Left lobe of liver (tissue), 2 donors: Measurements from ENCODE around the gene CANT1. TPM values are rescaled to one million over a fixed set of nuclear protein-coding genes. Genes with fewer than 3 reads are reported as not detected.

Source experiments
- ATAC-seq: fragments of 200-7000 bp; cut with Tn5 transposase; one replicate; pipeline ENCODE4 v1.9.1; 2020; ENCODE audit warnings: mild to moderate bottlenecking, moderate library complexity
- DNase-seq: peaks from one replicate; pipeline ENCODE4 v3.0.0-alpha.2; 2020; ENCODE audit warnings: low spot score
- total RNA-seq: library from RNA; stranded (reverse); gene quantifications from one replicate; pipeline ENCODE4 v1.2.1, GENCODE V29; 2021
- donor health status: DM: no; HTN: no; CAD: no; lungs with moderate emphysema.
- donor health status: DM: no; HTN: yes; CAD: no.

CANT1 gene
- total RNA-seq, 1 donor from 2014 or later = 20.4 TPM

DNA sequence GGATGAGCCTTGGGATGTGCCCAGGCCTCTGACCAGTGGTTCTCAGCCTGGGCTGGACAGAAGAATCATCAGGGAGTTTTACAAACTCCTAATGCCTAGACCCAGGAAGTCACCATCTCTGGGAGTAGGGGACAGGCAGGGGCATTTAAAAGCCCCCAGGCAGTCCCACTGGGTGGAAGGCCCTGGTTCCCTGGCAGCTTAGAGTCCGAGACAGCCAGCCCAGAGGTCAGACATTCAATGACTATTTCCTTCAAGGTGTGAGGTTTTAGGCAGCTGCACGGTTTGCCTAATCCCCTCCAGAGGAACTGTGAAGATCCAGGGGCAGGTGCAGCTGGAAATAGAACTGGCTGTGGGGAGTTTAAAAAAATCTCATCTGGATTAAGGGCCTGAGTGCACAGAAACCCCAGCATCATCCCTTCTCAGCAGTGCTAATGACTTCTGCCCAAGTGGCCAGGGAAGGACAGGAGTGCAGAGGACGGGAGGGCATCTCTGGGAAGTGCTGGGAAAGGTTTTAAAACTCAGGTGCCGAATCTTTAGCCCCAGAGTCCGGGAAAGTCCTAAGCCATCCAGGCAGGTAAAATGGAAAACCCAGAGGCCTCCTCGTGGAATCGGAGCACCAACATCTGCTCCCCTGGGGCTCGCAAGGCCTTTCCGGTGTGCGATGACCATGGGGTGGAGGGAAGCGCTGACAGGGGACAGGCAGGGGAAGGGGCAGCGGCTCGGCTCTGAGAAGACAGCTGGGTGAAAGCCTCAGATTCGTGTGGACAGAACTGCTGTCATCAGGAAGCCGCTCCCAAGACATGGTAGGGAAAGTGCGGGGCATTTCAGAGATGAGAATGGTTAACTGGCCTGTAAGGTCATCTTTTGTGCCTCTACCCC, 28.3 kb downstream of the CANT1 start:
- ATAC-seq (no peak), DNase-seq (no peak)

DNA sequence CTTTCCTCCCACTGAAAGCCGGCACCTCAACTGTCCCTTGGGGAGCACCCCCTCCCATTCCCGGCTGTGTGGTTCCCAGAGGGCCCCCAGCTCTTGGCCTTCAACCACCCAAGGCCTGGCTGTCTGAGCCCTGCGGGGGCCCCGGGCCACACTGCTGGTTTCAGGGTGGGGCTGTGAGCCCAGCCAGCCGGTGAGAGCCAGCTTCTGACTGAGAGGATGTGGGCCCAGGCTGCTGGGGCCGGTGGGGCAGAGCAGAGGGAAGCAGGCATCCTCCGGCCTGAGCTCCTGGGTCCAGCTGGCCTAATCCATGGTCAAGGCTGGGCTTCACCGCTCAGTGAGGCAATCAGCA, 29.0 kb downstream of the CANT1 start:
- ATAC-seq (no peak), DNase-seq (no peak)

DNA sequence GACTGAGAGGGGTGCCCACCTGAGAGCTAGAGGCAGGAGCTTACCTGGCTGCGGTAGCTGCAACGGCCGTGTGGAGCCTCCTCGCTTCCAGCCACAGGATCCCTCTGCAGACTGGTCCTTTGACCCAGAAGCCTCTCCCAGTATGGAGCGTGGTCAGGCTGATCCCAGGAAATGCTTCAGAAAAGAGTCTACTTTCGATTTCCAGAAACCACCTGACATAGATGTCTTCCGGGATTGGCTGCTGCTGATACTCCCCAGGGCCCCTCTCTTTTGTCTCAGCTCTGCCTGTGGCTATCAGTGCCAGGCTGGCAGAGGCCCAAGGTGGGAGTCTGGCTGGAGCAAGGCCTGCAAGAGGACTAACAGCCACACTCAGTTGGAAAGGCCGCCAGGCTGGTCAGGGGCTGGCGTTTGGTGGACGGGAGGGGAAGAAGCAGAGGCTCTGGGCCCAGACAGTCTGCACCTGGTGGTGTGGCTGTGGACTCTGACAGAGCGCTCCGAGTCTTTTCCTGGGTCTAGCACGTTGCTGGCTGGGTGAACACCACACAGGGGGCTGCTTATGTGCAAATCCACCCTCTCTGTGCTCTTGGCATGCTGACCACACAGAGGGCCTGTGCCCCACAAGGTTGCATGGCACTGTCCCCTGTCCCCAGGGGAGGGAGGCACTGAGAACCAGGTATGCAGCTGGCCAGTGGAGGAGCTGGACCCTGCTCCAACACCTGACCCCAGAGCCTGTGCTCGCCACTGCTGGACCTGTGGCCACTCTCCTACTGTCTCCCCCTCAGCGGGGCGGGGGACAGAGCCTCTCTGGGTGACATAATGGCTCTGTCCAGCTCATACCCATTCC, 29.6 kb downstream of the CANT1 start, which contains the start of gene LGALS3BP:
LGALS3BP (minus strand) TSS at position 144 of the 844 bp plus-strand sequence. CDS start 2,732 bp downstream, outside the sequence.
- DNase-seq (peak; percentile 68), ATAC-seq (peak; percentile 77)

DNA sequence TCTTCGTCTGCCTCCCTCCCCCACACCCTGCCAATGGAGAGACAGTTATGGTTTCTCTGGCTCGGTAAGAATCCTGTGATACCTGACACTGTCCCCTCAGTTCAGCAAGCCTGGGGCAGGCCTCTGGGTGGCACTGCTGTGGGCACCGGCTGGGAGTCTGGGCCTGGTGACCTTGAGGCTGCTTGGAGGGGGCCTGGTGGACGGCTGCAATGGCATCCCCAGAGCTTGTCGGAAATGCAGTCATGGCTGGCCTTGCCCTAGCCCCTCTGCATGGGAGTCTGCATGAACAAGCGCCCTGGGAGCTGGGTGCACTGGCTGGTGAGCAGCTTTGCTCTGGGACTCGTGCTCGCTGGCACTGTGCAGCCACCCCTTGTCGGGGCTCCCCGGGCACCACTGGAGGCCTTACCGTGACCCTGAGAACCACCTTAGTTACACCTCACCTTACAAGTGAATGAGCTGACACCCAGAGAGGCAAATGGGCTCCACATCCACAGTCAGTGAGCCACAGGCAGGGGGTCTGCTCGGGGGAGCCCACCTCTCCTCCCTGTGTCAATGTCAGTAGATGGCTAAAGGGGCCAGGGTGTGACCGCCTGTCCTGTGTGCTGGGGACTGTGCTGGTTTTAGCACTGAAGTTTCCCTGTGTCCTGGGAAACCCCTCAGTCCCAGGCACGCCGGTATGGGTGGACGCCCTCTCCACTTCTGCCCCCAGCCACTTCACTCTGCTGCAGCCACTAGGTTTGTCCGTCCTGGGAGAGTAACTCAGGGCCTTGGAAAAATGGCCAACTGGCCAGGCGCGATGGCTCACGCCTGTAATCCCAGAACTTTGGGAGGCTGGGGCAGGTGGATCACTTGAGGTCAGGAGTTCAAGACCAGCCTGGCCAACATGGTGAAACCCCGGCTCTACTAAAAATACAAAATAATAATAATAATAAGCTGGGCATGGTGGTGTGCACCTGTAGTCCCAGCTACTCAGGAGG, 31.3 kb downstream of the CANT1 start:
- DNase-seq (no peak), ATAC-seq (no peak)

DNA sequence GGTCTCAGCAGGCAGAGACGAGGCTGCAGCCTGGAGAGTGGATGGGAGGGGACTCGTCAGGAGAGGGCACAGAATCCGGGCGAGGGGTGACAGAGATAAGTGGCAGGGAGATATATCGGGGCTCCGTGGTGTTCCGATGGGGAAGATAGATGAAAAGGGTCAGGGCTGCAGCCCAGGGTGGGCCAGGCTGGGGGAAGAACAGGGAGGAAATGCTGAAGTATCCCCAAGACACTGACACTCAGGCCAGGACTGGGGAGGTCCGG, 32.0 kb downstream of the CANT1 start:
- DNase-seq (no peak), ATAC-seq (no peak)

DNA sequence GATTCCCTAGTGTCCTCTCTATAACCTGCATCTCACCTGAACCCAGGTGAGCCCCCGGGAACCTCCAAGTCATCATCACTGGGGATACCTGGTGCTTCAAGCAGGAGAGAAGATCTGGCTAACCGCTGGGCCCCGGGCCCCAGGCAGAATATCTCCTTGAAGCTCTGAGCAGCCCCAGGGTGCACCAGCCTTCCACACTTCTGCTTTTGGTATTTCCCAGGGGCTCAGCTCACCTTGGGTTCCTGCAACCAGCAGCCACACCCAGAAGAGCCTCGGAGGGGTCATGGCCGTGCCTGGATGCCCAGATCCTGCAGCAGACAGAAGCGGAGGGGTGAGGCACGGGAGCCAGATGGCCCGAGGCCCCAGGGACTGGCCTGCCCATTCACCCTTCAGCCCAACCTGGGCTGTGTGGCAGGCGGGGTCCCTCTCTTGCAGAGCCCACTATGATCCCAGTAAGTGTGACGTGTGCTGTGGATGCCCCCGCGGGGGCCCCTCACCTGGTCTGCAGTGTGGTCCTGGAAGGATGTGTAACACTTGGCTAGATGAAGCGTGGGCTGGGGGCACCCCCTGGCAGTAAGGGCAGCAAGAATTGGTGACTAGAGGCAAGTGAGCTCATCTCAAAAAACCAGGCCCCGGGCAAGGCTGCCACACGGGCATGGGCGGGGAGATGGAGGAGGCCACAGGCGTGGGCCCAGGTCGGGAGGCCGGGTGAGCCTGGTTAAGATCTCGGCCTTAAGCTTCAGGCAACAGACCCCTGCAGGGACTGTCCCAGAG, 32.5 kb downstream of the CANT1 start:
- ATAC-seq = no peak
- no peak for DNase-seq

DNA sequence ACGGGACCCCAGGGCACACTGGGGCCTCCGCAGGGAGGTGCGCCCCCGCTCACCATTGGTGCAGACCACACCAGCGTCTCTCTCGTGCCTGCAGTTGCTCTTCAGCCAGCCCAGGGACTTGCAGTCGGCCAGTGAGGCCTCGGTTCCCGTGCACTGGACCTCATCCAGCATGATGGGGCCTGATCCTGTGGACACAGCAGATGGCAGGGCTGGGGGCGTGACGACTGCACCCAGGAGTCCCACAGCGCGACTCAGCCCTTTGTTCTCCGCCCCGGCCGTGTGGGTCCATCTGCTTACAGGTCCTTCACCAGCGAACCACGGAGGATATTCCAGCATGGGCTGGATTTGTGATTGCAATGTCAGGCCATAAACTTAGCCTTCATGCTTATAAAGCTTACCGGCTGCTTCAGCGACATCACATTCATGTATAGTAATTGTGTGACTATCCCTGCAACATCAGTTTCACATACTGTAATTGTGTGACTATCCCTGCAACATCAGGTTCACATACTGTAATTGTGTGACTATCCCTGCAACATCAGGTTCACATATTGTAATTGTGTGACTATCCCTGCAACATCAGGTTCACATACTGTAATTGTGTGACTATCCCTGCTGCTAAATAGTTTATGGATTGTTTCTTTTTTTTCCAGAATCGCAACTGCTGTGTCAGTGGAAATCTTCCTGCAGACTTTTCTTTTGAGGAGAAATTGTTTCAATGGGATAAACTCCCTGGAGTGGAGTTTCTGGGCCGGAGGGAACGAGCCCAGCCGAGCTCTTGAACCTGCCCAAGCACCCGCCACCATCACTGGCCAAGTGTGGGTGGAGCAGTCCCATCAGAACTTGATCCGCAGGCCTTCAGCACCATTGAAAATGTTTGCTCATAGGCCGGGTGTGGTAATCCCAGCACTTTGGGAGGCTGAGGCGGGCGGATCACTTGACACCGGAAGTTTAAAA, 34.7 kb downstream of the CANT1 start:
- ATAC-seq (peak; percentile 78), DNase-seq (peak; percentile 75)

DNA sequence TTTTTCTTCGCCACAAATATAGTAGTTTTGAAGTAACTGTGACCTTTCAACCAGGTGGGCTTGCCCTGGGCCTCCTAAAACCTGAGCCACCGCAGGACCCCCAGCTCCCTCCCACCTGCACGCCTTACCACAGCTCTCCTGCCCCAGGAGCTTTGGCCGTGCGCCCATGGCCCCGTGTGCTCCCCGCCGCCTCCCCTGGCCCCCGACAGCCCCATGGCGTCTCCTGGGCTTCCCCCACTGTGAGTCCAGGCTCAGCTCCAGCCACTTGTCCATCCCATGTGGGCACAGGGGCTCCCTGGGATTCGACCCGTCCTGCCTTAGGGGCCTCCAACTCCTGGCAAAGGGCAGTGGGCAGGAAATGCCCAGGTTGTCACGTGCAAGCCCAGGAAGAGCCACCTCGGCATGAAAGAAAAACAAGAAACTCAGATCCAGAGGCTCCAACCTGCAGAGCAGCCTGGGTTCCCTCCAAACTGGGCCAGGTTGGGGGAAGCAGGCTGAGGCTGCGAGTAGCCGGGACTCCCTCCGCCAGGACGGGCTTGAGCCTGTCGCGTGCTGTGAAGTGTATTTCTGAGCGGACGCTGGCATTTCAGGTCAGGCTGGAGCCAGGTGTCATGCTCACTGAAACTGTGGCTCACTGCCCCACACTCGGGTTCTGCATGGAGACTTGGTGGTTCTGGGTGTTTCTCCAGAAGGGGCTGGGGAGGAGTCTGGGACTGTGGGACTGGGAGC, 35.6 kb downstream of the CANT1 start:
- DNase-seq (no peak), ATAC-seq (no peak)

DNA sequence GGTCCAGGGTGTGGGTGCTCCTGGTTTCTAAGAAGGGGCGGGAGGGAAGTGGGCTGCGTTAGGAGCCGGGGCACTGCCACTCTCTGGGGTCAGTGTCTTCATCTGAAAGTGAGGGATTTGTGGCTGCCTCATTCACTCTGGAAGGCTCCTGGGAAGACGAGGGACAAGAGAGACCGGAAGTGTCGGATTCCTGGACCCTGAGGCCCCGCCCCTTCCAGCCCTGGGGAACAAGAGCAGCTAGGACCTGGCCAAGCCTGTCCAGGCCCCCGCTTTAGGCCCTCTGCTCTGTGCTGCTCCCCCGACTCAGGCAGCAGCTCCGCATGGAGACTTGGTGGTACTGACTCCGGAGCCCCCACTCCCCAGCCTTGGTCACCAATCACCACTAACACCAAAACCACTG, 36.4 kb downstream of the CANT1 start:
- DNase-seq (no peak), ATAC-seq (no peak)

DNA sequence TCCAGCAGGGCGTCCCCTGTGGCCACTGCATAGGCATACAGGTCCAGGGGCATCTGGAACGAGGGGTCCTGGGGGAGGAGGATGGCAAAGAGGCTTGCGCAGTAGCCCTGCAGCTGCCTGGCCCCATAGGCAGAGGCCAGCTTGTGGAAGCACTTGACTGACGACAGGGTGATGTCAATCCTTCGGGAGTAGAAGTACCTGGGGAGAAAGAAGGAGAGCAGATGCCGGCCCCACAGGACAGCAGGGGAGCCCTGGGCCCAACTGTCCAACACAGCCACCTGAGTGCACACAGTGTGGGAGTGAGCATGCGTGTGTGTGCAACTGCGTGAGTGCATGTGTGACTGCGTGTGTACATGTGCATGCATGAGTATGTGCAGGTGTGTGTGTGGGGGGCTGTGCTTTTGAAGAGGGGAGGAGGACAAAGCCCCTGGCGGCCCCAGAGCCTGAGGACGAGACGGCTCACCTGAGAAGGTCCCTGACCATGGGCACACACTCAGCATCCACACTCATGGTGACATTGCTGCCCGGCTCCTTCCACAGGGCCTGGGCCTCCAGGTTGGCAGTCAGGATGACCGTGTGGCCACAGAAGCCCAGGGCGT, 37.0 kb downstream of the CANT1 start:
- ATAC-seq (no peak), DNase-seq (no peak)

DNA sequence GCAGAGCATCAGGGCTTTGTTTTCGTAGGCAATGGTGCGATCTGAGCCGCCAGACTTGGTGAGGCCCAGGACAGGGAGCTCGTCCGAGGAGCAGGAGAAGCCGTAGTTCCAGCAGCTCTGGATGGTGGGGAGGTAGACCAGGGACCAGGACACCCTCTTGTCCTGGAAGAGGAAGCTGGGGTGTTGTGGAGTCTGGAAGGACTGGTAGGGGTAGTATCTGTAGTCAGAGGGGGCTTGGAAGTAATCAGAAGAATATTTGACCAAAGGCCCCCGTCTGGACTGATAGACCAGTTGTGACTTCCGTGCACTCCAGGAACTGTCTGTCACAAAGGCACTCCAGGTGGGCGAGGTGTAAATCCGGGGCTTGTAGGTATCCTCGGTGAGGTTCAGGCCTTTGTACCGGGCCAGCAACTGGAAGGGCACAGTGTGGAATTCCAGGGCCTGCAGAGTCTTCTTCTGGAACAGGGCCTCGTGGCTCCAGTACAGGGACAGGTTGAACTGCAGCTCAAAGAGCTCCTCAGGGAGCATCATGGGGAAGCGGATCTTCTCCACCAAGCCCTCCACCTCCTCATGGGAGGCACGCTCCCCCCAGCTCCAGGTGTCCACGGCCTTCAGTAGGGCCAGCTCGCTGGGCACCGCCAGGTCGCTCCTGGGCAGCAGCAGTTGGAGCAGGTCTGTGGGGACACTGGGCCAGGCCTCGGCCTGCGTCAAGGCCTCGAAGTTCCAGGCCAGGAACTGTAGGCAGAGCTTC, 37.6 kb downstream of the CANT1 start:
- no peak for DNase-seq
- no peak for ATAC-seq

DNA sequence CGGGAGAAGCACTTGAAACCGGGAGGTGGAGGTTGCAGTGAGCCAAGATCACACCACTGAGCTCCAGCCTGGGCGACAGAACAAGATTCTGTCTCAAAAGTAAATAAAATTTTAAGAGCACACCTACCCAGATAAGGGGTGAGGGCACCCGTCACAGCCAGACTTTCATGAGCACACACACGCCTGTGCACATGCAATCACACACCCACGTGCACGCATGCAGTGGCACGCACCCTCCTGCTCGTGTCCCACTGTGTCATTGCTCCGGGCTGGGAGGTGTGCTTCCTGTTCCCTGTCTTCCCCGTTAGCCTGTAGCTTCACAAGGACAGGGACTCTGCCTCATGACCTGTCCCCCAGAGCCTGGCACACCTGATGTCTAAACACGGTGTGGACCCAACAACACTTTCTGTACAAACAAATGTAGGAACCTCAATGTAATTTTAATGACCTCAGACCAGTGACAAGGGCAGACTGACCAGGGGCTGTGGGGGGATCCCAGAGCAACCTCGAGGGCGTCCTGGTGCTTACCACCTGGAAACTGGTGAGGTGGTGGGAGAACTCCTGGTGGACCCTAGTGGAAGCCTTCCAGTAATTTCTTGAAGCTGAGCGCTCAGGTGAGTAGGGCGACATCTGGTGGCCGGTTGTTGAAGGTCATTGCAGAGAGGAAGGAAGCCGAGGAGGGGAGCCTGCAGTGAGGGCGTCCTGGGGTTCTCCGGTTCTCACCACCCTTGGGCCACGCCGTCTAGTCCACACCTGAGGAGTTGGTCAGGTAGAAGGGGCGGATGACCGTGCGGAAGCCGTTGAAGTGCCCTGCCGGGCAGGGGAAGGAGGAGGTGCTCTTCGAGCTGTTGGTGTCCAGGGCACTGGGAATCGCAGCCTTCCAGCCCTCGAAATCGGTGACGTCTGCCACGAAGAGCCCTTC, 38.5 kb downstream of the CANT1 start:
- DNase-seq (peak; percentile 74), ATAC-seq (peak; percentile 70)

DNA sequence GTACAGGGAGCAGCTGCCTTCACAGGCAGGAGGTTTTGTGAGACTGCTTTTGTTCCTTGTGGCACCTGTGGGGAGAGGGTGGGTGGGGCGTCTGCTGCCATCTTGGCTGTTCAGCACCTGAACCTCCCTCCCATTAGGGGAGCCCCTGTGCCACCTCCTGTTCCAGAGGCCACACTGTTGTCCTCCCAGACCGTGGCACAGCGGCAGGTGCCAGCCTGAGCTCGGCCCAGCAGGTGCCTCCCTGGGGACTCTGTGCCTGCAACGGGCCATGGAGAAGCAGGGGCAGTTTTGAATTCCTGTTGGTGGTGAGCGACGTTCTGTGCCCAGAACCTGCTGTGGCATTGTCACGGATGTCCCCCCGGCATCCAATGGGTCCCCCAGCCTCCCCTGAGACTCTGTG, 39.7 kb downstream of the CANT1 start:
- no peak for DNase-seq
- ATAC-seq = no peak

DNA sequence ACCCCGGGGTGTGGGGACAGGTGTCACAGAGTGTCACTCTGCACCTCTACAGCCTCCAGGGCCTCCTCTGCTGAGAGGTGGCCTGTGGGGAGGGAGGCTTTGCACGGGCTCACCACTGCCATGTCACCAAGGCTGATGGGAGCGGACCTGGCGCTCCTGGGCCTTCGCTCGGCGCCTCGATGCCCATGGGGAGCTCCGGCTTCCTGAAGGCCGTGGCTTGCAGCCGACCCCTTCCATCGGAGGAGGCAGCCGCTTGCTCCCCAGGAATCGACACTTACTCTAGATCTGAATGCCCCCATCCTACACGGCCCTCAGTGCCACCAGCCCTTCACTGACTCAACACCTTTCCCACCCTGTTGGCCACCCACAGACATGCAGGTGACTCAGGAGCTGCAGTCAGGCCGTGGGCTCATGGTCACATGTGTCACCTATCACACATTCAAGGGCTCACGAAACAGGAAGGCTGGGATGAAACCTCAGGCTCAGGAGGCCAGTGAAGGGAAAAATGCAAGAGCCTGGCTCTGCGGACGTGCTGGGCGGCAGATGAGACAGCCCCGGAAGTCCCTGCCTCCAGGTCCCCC, 41.7 kb downstream of the CANT1 start:
- DNase-seq = no peak

DNA sequence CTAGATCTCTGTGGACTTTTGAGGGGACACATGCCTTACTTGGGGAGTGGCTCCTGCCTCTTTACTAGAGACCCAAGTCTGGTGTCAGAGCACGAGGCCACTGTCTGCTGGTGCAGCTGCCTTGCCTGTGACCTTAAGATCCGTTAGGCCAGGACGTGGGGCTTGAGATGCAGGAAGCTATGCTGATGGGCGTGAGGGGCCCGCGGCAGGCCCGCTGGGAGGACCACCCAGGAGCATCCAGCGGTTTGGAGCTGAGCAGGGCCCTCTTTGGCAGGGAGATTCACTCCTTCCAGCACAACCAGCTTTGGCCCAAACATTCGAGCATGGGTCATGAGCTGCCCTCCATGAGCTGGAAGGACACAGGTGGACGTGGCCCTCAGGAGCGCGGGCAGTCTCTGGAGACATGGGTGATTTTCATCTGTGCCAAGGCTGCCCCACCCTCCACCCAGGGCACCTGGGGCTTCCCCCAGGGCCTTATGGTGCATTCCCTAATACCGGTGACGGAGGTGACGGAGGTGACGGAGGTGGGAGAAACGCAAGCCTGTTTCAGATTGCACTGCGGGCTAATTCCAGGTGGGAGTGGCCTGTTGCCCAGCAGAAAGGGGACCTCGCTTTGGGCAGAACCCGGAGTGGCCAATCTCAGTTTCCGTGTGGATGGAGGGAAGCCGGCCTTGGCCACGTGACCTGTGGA, 42.5 kb downstream of the CANT1 start:
- ATAC-seq (no peak), DNase-seq (no peak)

More for the DNA sequence above, 41.7 kb downstream of the CANT1 start:
- no peak for ATAC-seq
